ENCODE measurements around the gene RNF112. TPM values are rescaled to one million over a fixed set of nuclear protein-coding genes. Genes with fewer than 3 reads are reported as not detected.

Gene RNF112
- total RNA-seq, 3 donors from 2014 or later (not counting 1 experiment from before 2014, with no cell fraction given), result 1.0 to 5.1 (median 5.0) TPM

GRCh38 chr17:19413761-19414160 lies 2.7 kb downstream of the RNF112 start:
- WGBS (ENCODE audit: insufficient coverage), result 86% methylated on average over 5 of the region's 5 CpGs
- Mint-ChIP-seq H3K4me3 (no peak overlapping the region), H3K27ac (no peak overlapping the region), H3K27me3 (ENCODE audit: low read depth in 2 of 2) (no peaks in the 10 kb centered on the region), H3K9me3 (no peaks in the 10 kb centered on the region), H3K4me1 (peaks cover 0 to 17% of the 10 kb centered on the region in 2 donors), H3K36me3 (no peaks in the 10 kb centered on the region)
- Histone ChIP-seq H3K27me3 (ENCODE audit: control insufficient read depth, insufficient read depth, low read length) (peaks cover 4% of the 10 kb centered on the region), H3K27ac (ENCODE audit: low read length) (no peak overlapping the region), H3K4me1 (ENCODE audit: control insufficient read depth, insufficient read depth, low read length) (no peaks in the 10 kb centered on the region), H3K36me3 (ENCODE audit: control insufficient read depth, insufficient read depth, low read length) (no peaks in the 10 kb centered on the region), H3K9me3 (ENCODE audit: control insufficient read depth, insufficient read depth, low read length) (no peaks in the 10 kb centered on the region), H3K4me3 (ENCODE audit: low read length) (no peak overlapping the region)
- TF ChIP-seq, protein P1, sequence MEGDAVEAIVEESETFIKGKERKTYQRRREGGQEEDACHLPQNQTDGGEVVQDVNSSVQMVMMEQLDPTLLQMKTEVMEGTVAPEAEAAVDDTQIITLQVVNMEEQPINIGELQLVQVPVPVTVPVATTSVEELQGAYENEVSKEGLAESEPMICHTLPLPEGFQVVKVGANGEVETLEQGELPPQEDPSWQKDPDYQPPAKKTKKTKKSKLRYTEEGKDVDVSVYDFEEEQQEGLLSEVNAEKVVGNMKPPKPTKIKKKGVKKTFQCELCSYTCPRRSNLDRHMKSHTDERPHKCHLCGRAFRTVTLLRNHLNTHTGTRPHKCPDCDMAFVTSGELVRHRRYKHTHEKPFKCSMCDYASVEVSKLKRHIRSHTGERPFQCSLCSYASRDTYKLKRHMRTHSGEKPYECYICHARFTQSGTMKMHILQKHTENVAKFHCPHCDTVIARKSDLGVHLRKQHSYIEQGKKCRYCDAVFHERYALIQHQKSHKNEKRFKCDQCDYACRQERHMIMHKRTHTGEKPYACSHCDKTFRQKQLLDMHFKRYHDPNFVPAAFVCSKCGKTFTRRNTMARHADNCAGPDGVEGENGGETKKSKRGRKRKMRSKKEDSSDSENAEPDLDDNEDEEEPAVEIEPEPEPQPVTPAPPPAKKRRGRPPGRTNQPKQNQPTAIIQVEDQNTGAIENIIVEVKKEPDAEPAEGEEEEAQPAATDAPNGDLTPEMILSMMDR (IDR thresholded peaks at IDR 0.05), result no peak
- intact Hi-C loops (cut with micrococcal nuclease), result no loop called here
- no peak for ATAC-seq
- no peak for DNase-seq

- Mint-ChIP-seq H3K27ac (no peak overlapping the region), H3K4me3 (no peak overlapping the region), H3K4me1 (peaks cover 0 to 17% of the 10 kb centered on the region in 2 donors), H3K36me3 (no peaks in the 10 kb centered on the region), H3K27me3 (ENCODE audit: low read depth in 2 of 2) (no peaks in the 10 kb centered on the region), H3K9me3 (no peaks in the 10 kb centered on the region)
- no peak for DNase-seq
- Histone ChIP-seq H3K36me3 (ENCODE audit: control insufficient read depth, insufficient read depth, low read length) (no peaks in the 10 kb centered on the region), H3K27ac (ENCODE audit: low read length) (no peak overlapping the region), H3K4me1 (ENCODE audit: control insufficient read depth, insufficient read depth, low read length) (no peaks in the 10 kb centered on the region), H3K4me3 (ENCODE audit: low read length) (no peak overlapping the region), H3K27me3 (ENCODE audit: control insufficient read depth, insufficient read depth, low read length) (peaks cover 4% of the 10 kb centered on the region), H3K9me3 (ENCODE audit: control insufficient read depth, insufficient read depth, low read length) (no peaks in the 10 kb centered on the region)
- ATAC-seq, result no peak
- TF ChIP-seq, protein P1 (IDR thresholded peaks at IDR 0.05), result no peak
- WGBS (ENCODE audit: insufficient coverage), result 91% methylated on average over 27 of the region's 28 CpGs
- intact Hi-C loops (cut with micrococcal nuclease), result no loop called here
Observed at GRCh38 chr17:19414396-19415280, 3.6 kb downstream of the RNF112 start.

GRCh38 chr17:19415311-19415710 lies 4.3 kb downstream of the RNF112 start:
- no peak overlapping the region for H3K27ac ChIP-seq (ENCODE audit: low read length)
- H3K27me3 ChIP-seq (ENCODE audit: control insufficient read depth, insufficient read depth, low read length), result peaks cover 4% of the 10 kb centered on the region
- intact Hi-C loops (cut with micrococcal nuclease), result no loop called here
- TF ChIP-seq, protein P1 (IDR thresholded peaks at IDR 0.05), result no peak
- ATAC-seq (no peak), DNase-seq (no peak)
- no peaks in the 10 kb centered on the region for H3K36me3 ChIP-seq (ENCODE audit: control insufficient read depth, insufficient read depth, low read length)
- H3K4me3 ChIP-seq (ENCODE audit: low read length), result no peak overlapping the region
- Mint-ChIP-seq H3K27me3 (ENCODE audit: low read depth in 2 of 2) (no peaks in the 10 kb centered on the region), H3K36me3 (no peaks in the 10 kb centered on the region), H3K4me3 (no peak overlapping the region), H3K27ac (no peak overlapping the region), H3K4me1 (peaks cover 0 to 13% of the 10 kb centered on the region in 2 donors), H3K9me3 (no peaks in the 10 kb centered on the region)
- H3K9me3 ChIP-seq (ENCODE audit: control insufficient read depth, insufficient read depth, low read length), result no peaks in the 10 kb centered on the region
- no peaks in the 10 kb centered on the region for H3K4me1 ChIP-seq (ENCODE audit: control insufficient read depth, insufficient read depth, low read length)
- WGBS (ENCODE audit: insufficient coverage), result 72% methylated on average over 13 of the region's 13 CpGs

All from natural killer cell (primary cell).